ENCODE results near the gene NDUFS4.

DNA sequence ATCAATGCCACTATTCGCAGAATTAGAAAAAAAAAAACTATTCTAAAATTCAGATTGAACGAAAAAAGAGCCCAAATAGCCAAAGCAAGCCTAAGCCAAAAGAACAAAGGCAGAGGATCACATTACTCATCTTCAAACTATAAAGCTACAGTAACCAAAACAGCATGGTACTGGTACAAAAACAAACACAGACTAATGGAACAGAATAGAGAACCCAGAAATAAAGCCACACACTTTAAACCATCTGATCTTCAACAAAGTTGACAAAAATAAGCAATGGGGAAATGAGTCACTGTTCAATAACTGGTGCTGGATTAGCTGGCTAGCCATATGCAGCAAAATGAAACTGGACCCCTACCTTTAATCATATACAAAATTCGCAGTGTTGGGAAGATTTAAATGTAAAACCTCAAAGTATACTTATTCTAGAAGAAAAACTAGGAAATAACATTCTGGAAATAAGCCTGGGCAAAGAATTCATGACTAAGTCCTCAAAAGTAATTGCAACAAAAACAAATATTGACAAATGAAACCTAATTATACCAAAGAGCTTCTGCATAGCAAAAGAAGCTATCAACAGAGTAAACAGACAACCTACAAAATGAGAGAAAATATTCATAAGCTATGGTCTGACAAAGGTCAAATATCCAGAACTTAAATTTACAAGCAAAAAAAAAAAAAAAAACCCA is 153.7 kb downstream of the NDUFS4 start:
- TF ChIP-seq, protein P1, sequence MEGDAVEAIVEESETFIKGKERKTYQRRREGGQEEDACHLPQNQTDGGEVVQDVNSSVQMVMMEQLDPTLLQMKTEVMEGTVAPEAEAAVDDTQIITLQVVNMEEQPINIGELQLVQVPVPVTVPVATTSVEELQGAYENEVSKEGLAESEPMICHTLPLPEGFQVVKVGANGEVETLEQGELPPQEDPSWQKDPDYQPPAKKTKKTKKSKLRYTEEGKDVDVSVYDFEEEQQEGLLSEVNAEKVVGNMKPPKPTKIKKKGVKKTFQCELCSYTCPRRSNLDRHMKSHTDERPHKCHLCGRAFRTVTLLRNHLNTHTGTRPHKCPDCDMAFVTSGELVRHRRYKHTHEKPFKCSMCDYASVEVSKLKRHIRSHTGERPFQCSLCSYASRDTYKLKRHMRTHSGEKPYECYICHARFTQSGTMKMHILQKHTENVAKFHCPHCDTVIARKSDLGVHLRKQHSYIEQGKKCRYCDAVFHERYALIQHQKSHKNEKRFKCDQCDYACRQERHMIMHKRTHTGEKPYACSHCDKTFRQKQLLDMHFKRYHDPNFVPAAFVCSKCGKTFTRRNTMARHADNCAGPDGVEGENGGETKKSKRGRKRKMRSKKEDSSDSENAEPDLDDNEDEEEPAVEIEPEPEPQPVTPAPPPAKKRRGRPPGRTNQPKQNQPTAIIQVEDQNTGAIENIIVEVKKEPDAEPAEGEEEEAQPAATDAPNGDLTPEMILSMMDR (IDR thresholded peaks at IDR 0.05 in 2 of 3, conservative IDR thresholded peaks at IDR 0.05 in 1 of 3; ENCODE audit: insufficient read depth in 2 of 3, low read depth in 1 of 3, low read length in 3 of 3), result no peak
- no peak for TF ChIP-seq POLR2A (conservative IDR thresholded peaks at IDR 0.05)
- TF ChIP-seq CAMTA2 (CRISPR knock-in tag; conservative IDR thresholded peaks at IDR 0.05), result no peak
- TF ChIP-seq, protein P2, sequence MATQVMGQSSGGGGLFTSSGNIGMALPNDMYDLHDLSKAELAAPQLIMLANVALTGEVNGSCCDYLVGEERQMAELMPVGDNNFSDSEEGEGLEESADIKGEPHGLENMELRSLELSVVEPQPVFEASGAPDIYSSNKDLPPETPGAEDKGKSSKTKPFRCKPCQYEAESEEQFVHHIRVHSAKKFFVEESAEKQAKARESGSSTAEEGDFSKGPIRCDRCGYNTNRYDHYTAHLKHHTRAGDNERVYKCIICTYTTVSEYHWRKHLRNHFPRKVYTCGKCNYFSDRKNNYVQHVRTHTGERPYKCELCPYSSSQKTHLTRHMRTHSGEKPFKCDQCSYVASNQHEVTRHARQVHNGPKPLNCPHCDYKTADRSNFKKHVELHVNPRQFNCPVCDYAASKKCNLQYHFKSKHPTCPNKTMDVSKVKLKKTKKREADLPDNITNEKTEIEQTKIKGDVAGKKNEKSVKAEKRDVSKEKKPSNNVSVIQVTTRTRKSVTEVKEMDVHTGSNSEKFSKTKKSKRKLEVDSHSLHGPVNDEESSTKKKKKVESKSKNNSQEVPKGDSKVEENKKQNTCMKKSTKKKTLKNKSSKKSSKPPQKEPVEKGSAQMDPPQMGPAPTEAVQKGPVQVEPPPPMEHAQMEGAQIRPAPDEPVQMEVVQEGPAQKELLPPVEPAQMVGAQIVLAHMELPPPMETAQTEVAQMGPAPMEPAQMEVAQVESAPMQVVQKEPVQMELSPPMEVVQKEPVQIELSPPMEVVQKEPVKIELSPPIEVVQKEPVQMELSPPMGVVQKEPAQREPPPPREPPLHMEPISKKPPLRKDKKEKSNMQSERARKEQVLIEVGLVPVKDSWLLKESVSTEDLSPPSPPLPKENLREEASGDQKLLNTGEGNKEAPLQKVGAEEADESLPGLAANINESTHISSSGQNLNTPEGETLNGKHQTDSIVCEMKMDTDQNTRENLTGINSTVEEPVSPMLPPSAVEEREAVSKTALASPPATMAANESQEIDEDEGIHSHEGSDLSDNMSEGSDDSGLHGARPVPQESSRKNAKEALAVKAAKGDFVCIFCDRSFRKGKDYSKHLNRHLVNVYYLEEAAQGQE (IDR thresholded peaks at IDR 0.05; ENCODE audit: borderline replicate concordance), result no peak
- TF ChIP-seq, protein P2 (CRISPR knock-in tag; IDR thresholded peaks at IDR 0.05; ENCODE audit: low read depth), result no peak
- no peak for TF ChIP-seq ZNF561 (CRISPR knock-in tag; conservative IDR thresholded peaks at IDR 0.05)
- TF ChIP-seq ZNF217 (CRISPR knock-in tag; IDR thresholded peaks at IDR 0.05), result no peak
- TF ChIP-seq MECOM (CRISPR knock-in tag; IDR thresholded peaks at IDR 0.05), result no peak
- no peak for TF ChIP-seq TAF7 (tag; IDR thresholded peaks at IDR 0.05)
- TF ChIP-seq, protein P3, sequence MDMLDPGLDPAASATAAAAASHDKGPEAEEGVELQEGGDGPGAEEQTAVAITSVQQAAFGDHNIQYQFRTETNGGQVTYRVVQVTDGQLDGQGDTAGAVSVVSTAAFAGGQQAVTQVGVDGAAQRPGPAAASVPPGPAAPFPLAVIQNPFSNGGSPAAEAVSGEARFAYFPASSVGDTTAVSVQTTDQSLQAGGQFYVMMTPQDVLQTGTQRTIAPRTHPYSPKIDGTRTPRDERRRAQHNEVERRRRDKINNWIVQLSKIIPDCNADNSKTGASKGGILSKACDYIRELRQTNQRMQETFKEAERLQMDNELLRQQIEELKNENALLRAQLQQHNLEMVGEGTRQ (CRISPR knock-in tag; IDR thresholded peaks at IDR 0.05), result no peak
- TF ChIP-seq GTF2E2 (tag; IDR thresholded peaks at IDR 0.05), result no peak
- no peak for TF ChIP-seq CBX3 (IDR thresholded peaks at IDR 0.05; ENCODE audit: borderline replicate concordance in 1 of 2, low read length in 2 of 2)
- TF ChIP-seq, protein P4, sequence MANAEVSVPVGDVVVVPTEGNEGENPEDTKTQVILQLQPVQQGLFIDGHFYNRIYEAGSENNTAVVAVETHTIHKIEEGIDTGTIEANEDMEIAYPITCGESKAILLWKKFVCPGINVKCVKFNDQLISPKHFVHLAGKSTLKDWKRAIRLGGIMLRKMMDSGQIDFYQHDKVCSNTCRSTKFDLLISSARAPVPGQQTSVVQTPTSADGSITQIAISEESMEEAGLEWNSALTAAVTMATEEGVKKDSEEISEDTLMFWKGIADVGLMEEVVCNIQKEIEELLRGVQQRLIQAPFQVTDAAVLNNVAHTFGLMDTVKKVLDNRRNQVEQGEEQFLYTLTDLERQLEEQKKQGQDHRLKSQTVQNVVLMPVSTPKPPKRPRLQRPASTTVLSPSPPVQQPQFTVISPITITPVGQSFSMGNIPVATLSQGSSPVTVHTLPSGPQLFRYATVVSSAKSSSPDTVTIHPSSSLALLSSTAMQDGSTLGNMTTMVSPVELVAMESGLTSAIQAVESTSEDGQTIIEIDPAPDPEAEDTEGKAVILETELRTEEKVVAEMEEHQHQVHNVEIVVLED (CRISPR knock-in tag; IDR thresholded peaks at IDR 0.05), result no peak
- no peak for TF ChIP-seq SRF (CRISPR knock-in tag; IDR thresholded peaks at IDR 0.05)
